Left colon (tissue), 2 donors: Measurements from ENCODE around the gene ATP5PF. TPM values are rescaled to one million over a fixed set of nuclear protein-coding genes. Genes with fewer than 3 reads are reported as not detected.
"Not testable (repeated sequence)": the region's sequence is repeated elsewhere in the genome, so short reads cannot be mapped to it uniquely, and the experiment has no call there.

Source experiments
- ATAC-seq: fragments of 200-7000 bp; cut with Tn5 transposase; one replicate; pipeline ENCODE4 v1.9.1; 2020; ENCODE audit warnings: mild to moderate bottlenecking, moderate library complexity
- DNase-seq, 2 donors: peaks; one replicate each; pipeline ENCODE4 v3.0.0-alpha.2; 2020
- intact Hi-C, 2 donors: fragments of 100-400 bp; cut with DNase I in 1 of 2; cut with micrococcal nuclease in 1 of 2; formaldehyde crosslinking; loops; one replicate each; pipeline versions ENCODE4 v1.11.2 to v1.14.0; 2022; cut with DNase I, micrococcal nuclease
- total RNA-seq, 2 donors: library from RNA; stranded (reverse); fragmentation: NEBNext Ultra II Directional; extraction: Animal tissue kit (Norgen Biotek cat#: 25700); gene quantifications; one replicate each; pipeline ENCODE4 v1.2.1, GENCODE V29; 2021
- donor health status: DM: no; HTN: no; CAD: no.
- donor health status: DM: yes; HTN: yes; CAD: no.

Gene ATP5PF
- total RNA-seq, 2 donors from 2014 or later, result 200 to 219 TPM

GRCh38 chr21:25733859-25734653 lies 648 bp downstream of the ATP5PF start:
- no peak for DNase-seq
- ATAC-seq, result peak; percentile 53

GRCh38 chr21:25732091-25732760 lies 2.5 kb downstream of the ATP5PF start:
- ATAC-seq, result no peak
- no peak for DNase-seq
- intact Hi-C loops, result loop anchor here in 1 of 2 donors (10.0 kb wide), 1 partner anchor 433 kb away; no protein-coding TSS in a partner anchor

More at GRCh38 chr21:25733859-25734653, 648 bp downstream of the ATP5PF start:
- intact Hi-C loops, result loop anchor here in 1 of 2 donors (10.0 kb wide), 1 partner anchor 431 kb away; no protein-coding TSS in a partner anchor

- DNase-seq (no peak), ATAC-seq (no peak)
- intact Hi-C loops, result no loop called here
These were observed 12.1 kb downstream of the ATP5PF start for GRCh38 chr21:25722631-25723030.

- DNase-seq (no peak), ATAC-seq (no peak)
- intact Hi-C loops, result no loop called here
These were observed 12.7 kb downstream of the ATP5PF start for GRCh38 chr21:25721987-25722386.

GRCh38 chr21:25717491-25718147 lies 17.1 kb downstream of the ATP5PF start:
- DNase-seq (no peak), ATAC-seq (no peak)
- intact Hi-C loops, result no loop called here

GRCh38 chr21:25714066-25714465 lies 20.6 kb downstream of the ATP5PF start:
- ATAC-seq, DNase-seq, intact Hi-C loops: not testable (repeated sequence)

- DNase-seq (no peak), ATAC-seq (no peak)
- intact Hi-C loops, result no loop called here
These were observed 24.2 kb downstream of the ATP5PF start for GRCh38 chr21:25710550-25710949.

- intact Hi-C loops, result loop anchor here in 1 of 2 donors (5.0 kb wide), 1 partner anchor 97 kb away; no protein-coding TSS in a partner anchor
- DNase-seq, result no peak
- no peak for ATAC-seq
These were observed 24.9 kb downstream of the ATP5PF start for GRCh38 chr21:25709684-25710265.

- DNase-seq, result peak in 1 of 2 donors; percentile 20
- no peak for ATAC-seq
These were observed 26.1 kb downstream of the ATP5PF start for GRCh38 chr21:25708467-25709065.

GRCh38 chr21:25701529-25701928 lies 33.2 kb downstream of the ATP5PF start:
- intact Hi-C loops, result no loop called here
- ATAC-seq (peak; percentile 86), DNase-seq (no peak)

More at GRCh38 chr21:25708467-25709065, 26.1 kb downstream of the ATP5PF start:
- intact Hi-C loops, result loop anchor here in 1 of 2 donors (5.0 kb wide), 1 partner anchor 96 kb away; no protein-coding TSS in a partner anchor

GRCh38 chr21:25700741-25701140 lies 34.0 kb downstream of the ATP5PF start:
- intact Hi-C loops, result no loop called here
- ATAC-seq, result no peak
- DNase-seq, result no peak

- DNase-seq, ATAC-seq, intact Hi-C loops: not testable (repeated sequence)
These were observed 39.2 kb downstream of the ATP5PF start for GRCh38 chr21:25695461-25695860.

- intact Hi-C loops, result no loop called here
- no peak for ATAC-seq
- no peak for DNase-seq
These were observed 42.7 kb downstream of the ATP5PF start for GRCh38 chr21:25691976-25692375.

GRCh38 chr21:25689226-25689625 lies 45.5 kb downstream of the ATP5PF start:
- intact Hi-C loops, result no loop called here
- ATAC-seq (no peak), DNase-seq (no peak)

GRCh38 chr21:25688275-25689155 lies 46.2 kb downstream of the ATP5PF start:
- intact Hi-C loops, result no loop called here
- DNase-seq (no peak), ATAC-seq (no peak)

GRCh38 chr21:25687787-25688186 lies 46.9 kb downstream of the ATP5PF start:
- intact Hi-C loops, result no loop called here
- ATAC-seq (no peak), DNase-seq (no peak)

- intact Hi-C loops, result no loop called here
- DNase-seq (no peak), ATAC-seq (no peak)
These were observed 52.3 kb downstream of the ATP5PF start for GRCh38 chr21:25682382-25682781.

GRCh38 chr21:25676451-25676850 lies 58.3 kb downstream of the ATP5PF start:
- DNase-seq (no peak), ATAC-seq (no peak)
- intact Hi-C loops, result no loop called here
